CD14-positive monocyte (primary cell): Measurements from ENCODE around the gene SMYD3. TPM values are rescaled to one million over a fixed set of nuclear protein-coding genes. Genes with fewer than 3 reads are reported as not detected.

Experiments
- DNase-seq, 3 donors: peaks; one replicate each; pipeline ENCODE4 v3.0.0-alpha.2; 2011 to 2022
- H2AFZ ChIP-seq: 2 replicates; pipeline ENCODE4 v1.6.0; 2012; ENCODE audit warnings: mild to moderate bottlenecking, low read depth, low read length, inconsistent platforms; ENCODE audit not compliant: insufficient read depth, poor library complexity, severe bottlenecking
- H3K27ac ChIP-seq, 2 donors: 1 replicate in 1 of 2; 2 replicates in 1 of 2; pipeline ENCODE4 v1.5.1; 2012 to 2013; ENCODE audit warnings: low read length in 2 of 2, control low read depth in 1 of 2, inconsistent platforms in 1 of 2, low read depth in 1 of 2, mild to moderate bottlenecking in 1 of 2
- H3K27me3 ChIP-seq, 2 donors: one replicate each; pipeline versions ENCODE4 v1.6.0 to v1.6.1; 2011 to 2013; ENCODE audit warnings: low read length in 2 of 2; ENCODE audit not compliant: control insufficient read depth in 2 of 2, insufficient read depth in 2 of 2
- H3K36me3 ChIP-seq, 2 donors: replicated peaks in 1 of 2; 1 replicate in 1 of 2; 2 replicates in 1 of 2; pipeline versions ENCODE4 v1.5.1 to v1.6.1; 2012 to 2013; ENCODE audit warnings: low read length in 2 of 2, control low read depth in 1 of 2, inconsistent platforms in 1 of 2, mild to moderate bottlenecking in 1 of 2; ENCODE audit not compliant: insufficient read depth in 2 of 2, control insufficient read depth in 1 of 2
- H3K4me1 ChIP-seq, 2 donors: 1 replicate in 1 of 2; 2 replicates in 1 of 2; pipeline versions ENCODE4 v1.5.1 to v1.6.1; 2012 to 2013; ENCODE audit warnings: low read length in 2 of 2, control low read depth in 1 of 2, inconsistent platforms in 1 of 2, mild to moderate bottlenecking in 1 of 2, moderate library complexity in 1 of 2; ENCODE audit not compliant: insufficient read depth in 2 of 2, control insufficient read depth in 1 of 2
- H3K4me2 ChIP-seq: replicated peaks from 2 replicates; pipeline ENCODE3; 2012; ENCODE audit warnings: low read length, moderate library complexity, mild to moderate bottlenecking; ENCODE audit not compliant: poor library complexity, severe bottlenecking; ENCODE audit errors: extremely low read depth
- H3K4me3 ChIP-seq, 3 experiments: fragments of 200-600 bp in 1 of 3; sonication (generic) in 1 of 3; replicated peaks in 1 of 3; 1 replicate in 2 of 3; 2 replicates in 1 of 3; pipeline ENCODE4 v1.5.1; 2011 to 2013; ENCODE audit warnings: low read length in 3 of 3, mild to moderate bottlenecking in 3 of 3, control low read depth in 2 of 3, low read depth in 2 of 3, inconsistent platforms in 1 of 3, moderate library complexity in 1 of 3
- H3K79me2 ChIP-seq: 2 replicates; pipeline ENCODE4 v1.6.0; 2012; ENCODE audit warnings: mild to moderate bottlenecking, control low read depth, inconsistent platforms, low read length, moderate library complexity; ENCODE audit not compliant: insufficient read depth
- H3K9ac ChIP-seq: 2 replicates; pipeline ENCODE4 v1.6.0; 2017; ENCODE audit warnings: low read length, mild to moderate bottlenecking; ENCODE audit not compliant: insufficient read depth, poor library complexity, severe bottlenecking
- H3K9me3 ChIP-seq, 2 donors: replicated peaks in 1 of 2; 1 replicate in 1 of 2; 2 replicates in 1 of 2; pipeline versions ENCODE4 v1.5.1 to v1.6.1; 2012 to 2013; ENCODE audit warnings: low read length in 2 of 2, control low read depth in 1 of 2; ENCODE audit not compliant: control insufficient read depth in 1 of 2, insufficient read depth in 1 of 2
- H4K20me1 ChIP-seq: 2 replicates; pipeline ENCODE4 v1.6.0; 2012; ENCODE audit warnings: mild to moderate bottlenecking, low read length, control low read depth, moderate library complexity; ENCODE audit not compliant: insufficient read depth
- H3K27ac Mint-ChIP-seq, 7 donors: one replicate each; pipeline ENCODE4 v1.8.0; 2020; ENCODE audit warnings: mild to moderate bottlenecking in 7 of 7, mixed read lengths in 7 of 7, moderate library complexity in 6 of 7, inconsistent platforms in 2 of 7
- H3K27me3 Mint-ChIP-seq, 3 donors: one replicate each; pipeline ENCODE4 v1.8.0; 2021 to 2022; ENCODE audit warnings: low read depth in 3 of 3, mild to moderate bottlenecking in 3 of 3, mixed read lengths in 3 of 3, moderate library complexity in 3 of 3, inconsistent platforms in 1 of 3
- H3K36me3 Mint-ChIP-seq, 2 donors: one replicate each; pipeline ENCODE4 v1.8.0; 2020; ENCODE audit warnings: mixed read lengths in 2 of 2, inconsistent platforms in 1 of 2, mild to moderate bottlenecking in 1 of 2
- H3K4me1 Mint-ChIP-seq: one replicate; pipeline ENCODE4 v1.8.0; 2020; ENCODE audit warnings: mild to moderate bottlenecking, mixed read lengths
- H3K4me3 Mint-ChIP-seq, 2 donors: one replicate each; pipeline ENCODE4 v1.8.0; 2020; ENCODE audit warnings: mild to moderate bottlenecking in 2 of 2, mixed read lengths in 2 of 2, moderate library complexity in 1 of 2
- H3K9me3 Mint-ChIP-seq, 7 donors: one replicate each; pipeline ENCODE4 v1.8.0; 2020 to 2022; ENCODE audit warnings: mixed read lengths in 7 of 7, mild to moderate bottlenecking in 6 of 7, moderate library complexity in 6 of 7, inconsistent platforms in 2 of 7
- WGBS: methylation state at CpG from one replicate; pipeline ENCODE4 v1.1.5; 2013; ENCODE audit warnings: missing lambda C conversion rate; ENCODE audit not compliant: insufficient coverage; 5-methylcytosine and 5-hydroxymethylcytosine counted together
- intact Hi-C, 2 donors: fragments of 100-400 bp; cut with micrococcal nuclease; formaldehyde crosslinking; loops; one replicate each; pipeline versions ENCODE4 v1.15.0 to v1.15.1; 2023
- polyA plus RNA-seq, 3 donors: library from polyadenylated mRNA; depleted of rRNA in 1 of 3; unstranded in 2 of 3; stranded (reverse) in 1 of 3; fragments of 300-500 nt in 2 of 3; fragments of >200 nt in 1 of 3; fragmentation: Illumina TruSeq in 2 of 3; gene quantifications; 1 replicate in 2 of 3; 2 replicates in 1 of 3; pipeline ENCODE4 v1.2.3, GENCODE V29; 2012 to 2021
- TF ChIP-seq, protein P1 (sequence below): fragments of 200-600 bp; IDR thresholded peaks from one replicate; pipeline ENCODE4 v1.8.0; 2022; ENCODE audit warnings: antibody characterized with exemption, mild to moderate bottlenecking

Gene SMYD3
- polyA plus RNA-seq, 3 donors, result 2.7 to 8.4 (median 4.0) TPM

DNA sequence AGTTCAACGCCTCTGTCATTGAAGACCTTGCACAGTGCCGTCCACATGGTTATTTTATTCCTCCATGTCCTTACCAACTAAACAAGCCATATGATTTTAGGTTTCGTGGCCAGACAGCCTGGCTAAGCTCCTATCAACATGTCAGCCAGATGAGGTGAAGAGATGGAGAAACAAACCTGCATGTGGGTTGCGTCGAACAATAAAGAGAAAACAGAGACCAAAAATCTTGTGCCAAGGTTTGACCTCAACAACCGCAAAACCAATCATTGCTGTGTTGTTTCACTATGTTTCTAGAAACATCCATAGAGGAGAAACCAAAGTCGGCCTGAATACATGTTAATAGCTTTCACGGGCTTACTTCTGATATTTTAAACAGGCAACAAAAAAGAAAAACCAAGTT is 544.6 kb downstream of the SMYD3 start:
- intact Hi-C loops, result no loop called here
- no peak for DNase-seq
- no peak overlapping the region for H3K27ac Mint-ChIP-seq

GRCh38 chr1:245961137-245961540 is 545.9 kb downstream of the SMYD3 start:
- DNase-seq, result no peak
- 100% methylated on average over 2 of the region's 3 CpGs for WGBS

More for the DNA sequence above, 544.6 kb downstream of the SMYD3 start:
- Histone ChIP-seq H3K4me2 (no peak overlapping the region), H3K36me3 (no peaks in the 10 kb centered on the region), H3K9me3 (no peaks in the 10 kb centered on the region), H3K79me2 (no peaks in the 10 kb centered on the region), H4K20me1 (no peaks in the 10 kb centered on the region), H3K27me3 (no peaks in the 10 kb centered on the region), H3K9ac (no peak overlapping the region), H3K27ac (no peak overlapping the region), H3K4me1 (no peaks in the 10 kb centered on the region), H2AFZ (no peak overlapping the region), H3K4me3 (no peak overlapping the region)
- Mint-ChIP-seq H3K9me3 (no peaks in the 10 kb centered on the region), H3K4me1 (no peaks in the 10 kb centered on the region), H3K27me3 (peaks cover 0 to 2% (median 2%) of the 10 kb centered on the region in 3 donors), H3K36me3 (no peaks in the 10 kb centered on the region), H3K4me3 (no peak overlapping the region)
- TF ChIP-seq, protein P1, sequence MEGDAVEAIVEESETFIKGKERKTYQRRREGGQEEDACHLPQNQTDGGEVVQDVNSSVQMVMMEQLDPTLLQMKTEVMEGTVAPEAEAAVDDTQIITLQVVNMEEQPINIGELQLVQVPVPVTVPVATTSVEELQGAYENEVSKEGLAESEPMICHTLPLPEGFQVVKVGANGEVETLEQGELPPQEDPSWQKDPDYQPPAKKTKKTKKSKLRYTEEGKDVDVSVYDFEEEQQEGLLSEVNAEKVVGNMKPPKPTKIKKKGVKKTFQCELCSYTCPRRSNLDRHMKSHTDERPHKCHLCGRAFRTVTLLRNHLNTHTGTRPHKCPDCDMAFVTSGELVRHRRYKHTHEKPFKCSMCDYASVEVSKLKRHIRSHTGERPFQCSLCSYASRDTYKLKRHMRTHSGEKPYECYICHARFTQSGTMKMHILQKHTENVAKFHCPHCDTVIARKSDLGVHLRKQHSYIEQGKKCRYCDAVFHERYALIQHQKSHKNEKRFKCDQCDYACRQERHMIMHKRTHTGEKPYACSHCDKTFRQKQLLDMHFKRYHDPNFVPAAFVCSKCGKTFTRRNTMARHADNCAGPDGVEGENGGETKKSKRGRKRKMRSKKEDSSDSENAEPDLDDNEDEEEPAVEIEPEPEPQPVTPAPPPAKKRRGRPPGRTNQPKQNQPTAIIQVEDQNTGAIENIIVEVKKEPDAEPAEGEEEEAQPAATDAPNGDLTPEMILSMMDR, result no peak
- WGBS, result 100% methylated on average over 2 of the region's 8 CpGs

More at GRCh38 chr1:245961137-245961540, 545.9 kb downstream of the SMYD3 start:
- no peaks in the 10 kb centered on the region for H3K4me1 ChIP-seq
- Mint-ChIP-seq H3K4me1 (no peaks in the 10 kb centered on the region), H3K36me3 (no peaks in the 10 kb centered on the region), H3K27ac (no peak overlapping the region), H3K4me3 (no peak overlapping the region), H3K27me3 (peaks cover 0 to 2% (median 2%) of the 10 kb centered on the region in 3 donors), H3K9me3 (no peaks in the 10 kb centered on the region)
- H3K9me3 ChIP-seq, result no peaks in the 10 kb centered on the region
- H3K9ac ChIP-seq, result no peak overlapping the region
- H4K20me1 ChIP-seq, result no peaks in the 10 kb centered on the region
- no peaks in the 10 kb centered on the region for H3K36me3 ChIP-seq
- no peaks in the 10 kb centered on the region for H3K27me3 ChIP-seq
- H3K79me2 ChIP-seq, result no peaks in the 10 kb centered on the region
- no peak overlapping the region for H3K4me2 ChIP-seq
- TF ChIP-seq, protein P1, result no peak
- intact Hi-C loops, result no loop called here
- H3K4me3 ChIP-seq, result no peak overlapping the region
- no peak overlapping the region for H3K27ac ChIP-seq
- H2AFZ ChIP-seq, result no peak overlapping the region
